ENCODE results near the gene GAS2L1.
A peak's percentile ranks its signal among the peaks of the same experiment; 100 is the strongest.

GRCh38 chr22:29326481-29326880 lies 20.0 kb downstream of the GAS2L1 start:
- TF ChIP-seq CTCF (IDR thresholded peaks at IDR 0.05 in 8 of 11, conservative IDR thresholded peaks at IDR 0.05 in 3 of 11) (no peak), POLR2AphosphoS5 (IDR thresholded peaks at IDR 0.05) (peak in 1 of 3 donors; percentile 25)
